AG20443 (cell line): Measurements from ENCODE around the gene CRYGB.
"Not testable (repeated sequence)": the region's sequence is repeated elsewhere in the genome, so short reads cannot be mapped to it uniquely, and the experiment has no call there.

Experiments used
- DNase-seq: peaks from one replicate; pipeline ENCODE4 v3.0.0; 2012; ENCODE audit warnings: low spot score, mixed read lengths

CRYGB gene

DNA sequence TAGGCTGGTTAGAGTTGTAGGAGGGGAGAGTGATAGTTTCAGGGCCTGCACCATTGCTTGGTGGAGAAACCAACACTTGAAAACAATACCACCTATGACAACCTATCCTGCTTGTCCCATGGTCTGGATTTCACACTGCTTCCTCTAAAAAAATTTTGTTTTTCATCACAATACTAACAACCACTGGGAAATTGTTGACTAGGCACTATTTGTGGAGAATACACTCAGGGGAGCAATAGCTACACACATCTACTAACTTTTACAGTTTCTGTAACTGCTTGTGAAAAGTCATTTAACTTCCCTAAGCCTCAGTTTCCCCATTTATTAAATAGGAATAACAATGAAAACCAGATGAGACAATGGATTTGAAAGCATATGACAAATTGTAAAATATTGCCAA lies 4.1 kb upstream of the CRYGB start:
- DNase-seq = no peak

- no peak for DNase-seq
Measured at GRCh38 chr2:208148803-208149202, 2.8 kb upstream of the CRYGB start.

DNA sequence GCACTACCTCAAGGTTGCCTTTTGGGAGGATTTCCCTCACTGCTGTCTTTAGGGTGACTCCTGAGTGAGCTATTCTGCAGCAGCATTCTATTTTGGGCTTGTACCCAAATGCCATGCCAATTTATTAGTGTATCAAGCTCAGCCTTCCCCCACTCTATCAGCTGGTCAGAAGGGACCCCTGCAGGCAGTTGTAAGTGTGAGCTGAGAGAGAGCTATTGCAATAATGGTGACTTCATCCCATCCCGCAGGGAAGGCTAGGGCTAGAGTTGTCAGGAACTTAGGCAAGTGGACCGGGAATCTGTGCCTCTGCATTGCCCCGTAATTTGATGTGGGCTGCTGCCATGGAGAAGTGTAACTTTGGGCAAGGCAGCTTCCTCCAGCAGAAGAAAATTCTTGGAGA lies 1.8 kb upstream of the CRYGB start:
- no peak for DNase-seq

DNA sequence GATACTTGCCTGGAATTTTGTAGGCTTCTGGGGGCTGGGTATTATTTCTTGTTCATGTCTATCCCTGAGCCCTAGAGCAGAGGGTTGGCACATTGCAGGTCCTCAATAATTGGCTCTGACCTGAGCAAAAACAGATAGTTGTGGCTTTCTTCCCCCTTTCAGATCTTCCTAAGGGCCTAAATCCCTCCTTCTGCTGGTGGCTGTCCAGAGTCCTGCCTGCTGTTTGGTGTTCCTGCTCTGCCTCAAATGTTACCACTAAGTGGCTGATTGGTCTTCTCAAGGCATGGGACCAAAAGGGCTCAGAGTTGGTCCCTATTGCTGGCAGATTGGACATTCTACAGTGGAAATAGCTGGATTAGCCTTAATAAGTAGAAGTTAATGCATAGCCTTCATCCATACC lies 1.1 kb upstream of the CRYGB start:
- no peak for DNase-seq

GRCh38 chr2:208142925-208143799 lies 2.8 kb downstream of the CRYGB start:
- no peak for DNase-seq

- no peak for DNase-seq
Measured at GRCh38 chr2:208142240-208142924, 3.6 kb downstream of the CRYGB start.

GRCh38 chr2:208139447-208139846 lies 6.5 kb downstream of the CRYGB start:
- DNase-seq = no peak

DNA sequence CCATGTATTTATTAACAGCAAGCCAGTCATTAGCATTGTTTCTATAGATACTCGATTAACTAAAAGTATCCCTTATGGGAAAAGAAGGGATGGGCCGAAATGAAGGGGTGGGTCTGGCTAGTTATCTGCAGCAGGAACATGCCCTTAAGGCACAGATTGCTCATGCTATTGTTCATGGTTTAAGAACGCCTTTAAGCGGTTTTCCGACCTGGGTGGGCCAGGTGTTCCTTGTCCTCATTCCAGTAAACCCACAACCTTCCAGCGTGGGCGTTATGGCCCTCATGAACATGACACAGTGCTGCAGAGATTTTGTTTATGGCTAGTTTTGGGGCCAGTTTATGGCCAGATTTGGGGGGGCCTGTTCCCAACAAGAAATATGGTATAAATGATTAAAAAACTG lies 7.6 kb downstream of the CRYGB start:
- not testable (repeated sequence) for DNase-seq

DNA sequence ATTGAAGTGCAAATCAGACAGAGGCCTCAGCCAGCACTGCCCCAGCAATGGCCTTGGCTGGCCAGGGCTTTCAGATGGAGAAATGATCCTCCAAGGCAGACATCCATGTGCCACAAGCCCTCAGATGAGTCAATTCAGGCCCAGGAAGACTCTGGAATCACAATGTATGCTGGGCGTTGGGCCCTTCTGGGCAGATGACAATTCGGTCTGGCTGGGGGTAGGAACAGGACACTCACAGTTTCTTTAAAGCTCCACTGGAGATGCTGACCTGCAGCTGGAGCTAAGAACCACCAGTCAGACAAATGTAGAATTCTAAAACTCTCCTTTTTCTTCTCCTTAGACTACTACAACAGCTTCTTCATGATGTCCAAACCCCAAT lies 9.3 kb downstream of the CRYGB start:
- no peak for DNase-seq

- no peak for DNase-seq
Measured at GRCh38 chr2:208135794-208136715, 9.9 kb downstream of the CRYGB start.

- no peak for DNase-seq
Measured at GRCh38 chr2:208134928-208135586, 10.9 kb downstream of the CRYGB start.

DNA sequence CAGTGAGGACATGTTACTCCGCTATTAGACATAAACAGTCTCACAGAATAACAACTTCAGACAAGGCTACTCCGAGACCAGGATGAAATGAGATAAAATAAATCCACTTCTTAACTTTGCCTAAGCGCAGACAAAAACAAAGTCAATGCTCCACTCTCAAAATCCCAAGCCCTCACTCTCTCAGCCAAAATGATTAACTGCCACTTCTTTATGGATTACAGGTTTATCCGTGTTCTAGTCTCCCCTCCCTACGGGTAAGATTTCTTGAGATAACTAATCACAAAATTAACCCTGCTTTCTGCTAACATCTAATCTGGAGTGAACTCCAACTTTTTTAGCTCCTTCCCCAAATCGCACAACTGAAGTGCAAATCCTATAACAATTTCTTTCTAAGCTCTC lies 15.2 kb downstream of the CRYGB start:
- no peak for DNase-seq

- DNase-seq = no peak
Measured at GRCh38 chr2:208129744-208130711, 15.9 kb downstream of the CRYGB start, which contains the start of gene CRYGC. CRYGC (minus strand) TSS chr2:208129828; CDS start chr2:208129792, 36 bp downstream.

DNA sequence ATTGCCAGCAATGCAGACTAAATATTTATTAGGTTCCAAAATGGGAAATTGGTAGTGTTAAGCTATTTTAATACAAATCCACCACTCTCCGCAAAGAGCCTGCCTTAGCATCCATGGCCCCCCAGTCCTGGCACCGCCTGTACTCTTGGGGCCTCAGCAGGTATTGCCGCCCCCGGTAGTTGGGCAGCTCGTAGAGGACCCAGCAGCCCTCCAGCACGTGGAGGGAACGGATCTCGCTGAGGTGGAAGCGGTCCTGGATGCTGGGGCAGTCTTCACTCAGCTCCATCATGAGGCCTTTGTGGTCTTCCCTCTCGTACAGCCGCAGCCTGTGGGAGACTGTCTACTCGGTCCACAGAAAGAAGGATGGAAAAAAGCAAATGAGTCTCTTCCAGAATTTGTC lies 17.8 kb downstream of the CRYGB start:
- DNase-seq = no peak

DNA sequence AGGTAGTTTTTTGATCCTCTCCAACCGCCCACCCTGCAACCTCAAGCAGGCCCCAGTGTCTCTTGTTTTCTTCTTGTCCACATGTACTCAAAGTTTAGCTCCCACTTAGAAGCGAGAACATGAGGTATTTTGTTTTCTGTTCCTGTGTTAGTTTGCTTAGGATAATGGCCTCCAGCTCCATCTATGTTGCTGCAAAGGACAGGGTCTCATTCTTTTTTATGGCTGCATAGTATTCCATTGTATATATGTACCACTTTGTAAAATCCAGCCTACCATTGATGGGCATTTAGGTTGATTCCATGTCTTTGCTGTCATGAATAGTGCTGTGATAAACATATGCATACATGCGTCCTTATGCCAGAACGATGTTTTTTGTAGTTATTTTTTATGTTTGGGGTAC lies 18.9 kb downstream of the CRYGB start:
- DNase-seq = no peak

GRCh38 chr2:208125251-208125650 lies 20.7 kb downstream of the CRYGB start:
- no peak for DNase-seq

DNA sequence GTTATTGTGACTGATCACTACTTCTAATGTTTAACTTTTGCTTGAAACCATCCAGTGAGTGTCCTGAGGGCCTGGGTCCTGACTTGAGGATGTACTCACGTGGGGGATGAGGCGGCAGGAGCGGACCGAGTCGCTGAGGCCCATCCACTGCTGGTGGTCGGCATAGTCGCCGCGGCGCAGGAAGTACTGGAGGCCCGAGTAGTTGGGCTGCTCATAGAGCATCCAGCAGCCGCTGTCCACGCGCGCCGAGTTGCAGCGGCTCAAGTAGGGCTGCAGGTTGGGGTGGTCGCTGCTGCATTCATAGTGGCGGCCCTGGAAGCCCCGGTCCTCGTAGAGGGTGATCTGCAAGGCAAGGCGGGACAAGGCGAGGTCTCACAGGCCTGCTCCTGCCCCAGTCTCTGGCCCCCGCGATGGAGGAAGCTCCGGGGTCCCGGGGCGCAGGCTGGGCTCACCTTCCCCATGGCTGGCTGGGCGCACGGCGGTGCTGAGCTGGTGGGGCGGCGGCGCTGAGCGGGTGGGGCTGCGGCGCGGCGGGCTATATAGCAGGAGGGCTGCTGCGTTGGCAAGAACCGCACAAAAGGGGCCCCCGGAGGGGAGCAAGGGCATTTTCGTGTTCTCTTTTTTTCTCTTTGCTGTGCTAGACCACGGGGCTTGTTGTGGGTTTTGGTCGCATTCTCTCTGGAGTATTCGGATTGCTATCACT lies 21.8 kb downstream of the CRYGB start, which contains the start of gene CRYGD:
Gene CRYGD (minus strand): TSS at position 512 of the 703 bp plus-strand sequence. CDS start 51 bp downstream, at position 461.
- DNase-seq = not testable (repeated sequence)

- DNase-seq = no peak
Measured at GRCh38 chr2:208122248-208122647, 23.7 kb downstream of the CRYGB start.

GRCh38 chr2:208118918-208119317 lies 27.0 kb downstream of the CRYGB start:
- DNase-seq = no peak

DNA sequence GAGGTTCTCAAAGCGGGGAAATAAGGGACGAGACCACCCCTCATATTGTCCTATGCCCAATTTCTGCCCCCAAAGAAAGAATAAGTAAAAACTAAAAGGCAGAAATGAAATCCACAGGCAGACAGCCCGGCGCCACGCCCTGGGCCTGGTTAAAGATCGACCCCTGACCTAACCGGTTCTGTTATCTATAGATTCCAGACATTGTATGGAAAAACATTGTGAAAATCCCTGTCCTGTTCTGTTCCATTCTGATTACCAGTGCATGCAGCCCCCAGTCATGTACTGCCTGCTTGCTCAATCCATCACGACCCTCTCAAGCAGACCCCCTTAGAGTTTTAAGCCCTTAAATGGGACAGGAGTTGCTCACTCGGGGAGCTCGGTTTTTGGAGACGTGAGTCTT lies 28.6 kb downstream of the CRYGB start:
- DNase-seq = not testable (repeated sequence)
